HG03460 (cell line): ENCODE results near the gene ARHGDIG.
"Not testable (repeated sequence)": the region's sequence is repeated elsewhere in the genome, so short reads cannot be mapped to it uniquely, and the experiment has no call there.

ENCODE experiments used
- ATAC-seq: cut with Tn5 transposase; IDR thresholded peaks from one replicate; pipeline ENCODE4 v1.9.1; 2021; ENCODE audit not compliant: unreplicated experiment

Gene ARHGDIG

DNA sequence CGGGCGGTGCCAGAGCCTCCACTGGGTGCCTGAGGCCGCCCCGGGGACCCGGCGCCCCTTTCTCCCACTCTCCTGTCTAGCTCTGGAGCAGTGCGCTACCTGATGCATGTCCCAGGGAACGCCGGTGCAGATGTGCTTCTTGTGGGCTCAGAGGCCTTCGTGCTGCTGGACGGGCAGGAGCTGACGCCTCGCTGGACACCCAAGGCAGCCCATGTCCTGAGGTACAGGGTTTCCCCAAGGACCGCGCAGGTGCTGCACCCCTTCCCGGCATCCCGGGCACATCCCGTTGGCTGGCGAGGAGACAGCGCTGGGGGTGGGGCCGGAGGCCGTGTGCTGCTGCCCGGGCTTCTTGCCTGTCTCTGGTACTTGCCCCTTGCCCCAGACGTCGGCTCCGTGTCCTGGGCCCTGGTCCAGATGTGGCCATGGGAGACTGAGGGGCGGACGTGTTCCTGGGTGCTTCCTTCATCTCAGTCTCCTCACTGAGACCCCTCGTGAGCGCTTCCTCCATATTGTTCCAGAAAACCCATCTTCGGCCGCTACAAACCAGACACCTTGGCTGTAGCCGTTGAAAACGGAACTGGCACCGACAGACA lies 17.1 kb upstream of the ARHGDIG start:
- no peak for ATAC-seq

DNA sequence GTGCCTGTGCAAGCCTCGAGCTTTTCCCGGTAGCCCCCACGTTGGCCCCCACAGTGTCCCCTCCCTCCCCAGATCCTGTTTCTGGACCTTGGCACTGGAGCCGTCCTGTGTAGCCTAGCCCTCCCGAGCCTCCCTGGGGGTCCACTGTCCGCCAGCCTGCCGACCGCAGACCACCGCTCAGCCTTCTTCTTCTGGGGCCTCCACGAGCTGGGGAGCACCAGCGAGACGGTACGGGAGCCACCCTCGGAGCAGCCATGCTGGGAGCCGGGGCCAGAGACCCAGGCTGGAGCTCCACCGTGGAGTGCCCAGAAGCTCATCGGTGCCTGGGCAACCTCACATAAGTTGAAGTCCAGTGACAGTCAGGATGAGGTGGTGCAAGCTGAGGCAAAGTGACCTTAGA lies 16.4 kb upstream of the ARHGDIG start:
- no peak for ATAC-seq

DNA sequence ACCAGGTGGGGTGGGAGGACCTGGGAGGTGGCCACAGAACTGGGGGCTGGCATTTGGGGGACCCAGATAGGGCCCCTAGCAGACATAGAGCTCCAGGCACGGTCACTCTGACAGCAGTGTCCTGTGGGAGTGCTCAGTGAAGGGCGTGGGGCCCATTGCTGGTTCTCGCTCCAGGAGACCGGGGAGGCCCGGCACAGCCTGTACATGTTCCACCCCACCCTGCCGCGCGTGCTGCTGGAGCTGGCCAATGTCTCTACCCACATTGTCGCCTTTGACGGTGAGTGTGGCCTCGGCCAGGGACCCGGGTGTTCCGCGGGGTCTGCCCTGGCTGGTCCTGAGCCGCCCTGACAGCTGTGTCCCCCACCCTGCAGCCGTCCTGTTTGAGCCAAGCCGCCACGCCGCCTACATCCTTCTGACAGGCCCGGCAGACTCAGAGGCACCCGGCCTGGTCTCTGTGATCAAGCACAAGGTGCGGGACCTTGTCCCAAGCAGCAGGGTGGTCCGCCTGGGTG lies 15.9 kb upstream of the ARHGDIG start:
- ATAC-seq: no peak

- ATAC-seq: no peak
Observed at GRCh38 chr16:265002-265529, 15.3 kb upstream of the ARHGDIG start.

GRCh38 chr16:265711-266110 lies 14.7 kb upstream of the ARHGDIG start:
- ATAC-seq: no peak

DNA sequence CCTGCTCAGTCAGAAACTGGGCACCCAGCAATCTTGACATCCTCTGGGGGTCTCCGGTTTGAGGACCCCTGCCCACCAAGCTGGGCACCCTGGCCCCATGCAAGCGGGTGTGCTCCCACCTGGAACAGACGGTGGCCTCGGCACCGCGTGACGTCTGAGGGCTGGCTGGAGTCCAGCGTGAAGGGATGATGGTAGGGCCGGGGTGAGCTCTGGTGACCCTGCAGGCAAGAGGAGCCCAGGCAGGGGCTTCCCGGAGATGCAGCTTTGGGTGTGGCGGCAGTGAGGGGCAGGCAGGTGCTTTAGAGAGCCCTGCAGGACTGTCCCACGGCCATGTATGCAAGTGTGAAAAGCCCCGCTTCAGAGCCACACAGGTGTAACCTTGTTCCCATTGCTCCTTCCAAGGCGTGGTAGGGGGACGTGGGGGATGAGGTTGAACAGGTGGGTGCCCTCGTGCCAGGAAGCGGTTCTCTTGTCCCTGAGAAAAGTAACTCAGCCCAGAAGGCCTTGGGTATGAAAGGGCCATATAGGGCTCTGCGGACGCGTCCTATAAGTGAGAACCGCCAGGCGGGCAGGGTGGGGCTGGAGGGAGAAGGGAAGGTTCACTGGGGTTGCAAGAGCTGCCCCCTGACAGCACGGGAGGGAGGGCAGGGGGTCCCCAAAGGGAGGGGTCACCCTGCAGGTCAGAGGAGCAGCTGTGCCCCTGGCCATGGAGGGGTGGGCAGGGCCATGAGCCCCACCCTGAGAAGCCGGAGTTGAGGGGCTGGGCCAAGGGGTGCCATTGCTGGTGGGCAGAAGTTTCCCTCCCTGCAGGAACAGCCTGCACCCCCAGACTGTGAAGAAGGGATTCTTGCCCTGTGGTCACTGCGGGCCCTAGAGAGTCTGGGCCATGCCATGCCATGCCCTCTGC lies 13.9 kb upstream of the ARHGDIG start:
- ATAC-seq: no peak

- not testable (repeated sequence) for ATAC-seq
Observed at GRCh38 chr16:267562-267961, 12.8 kb upstream of the ARHGDIG start.

- ATAC-seq: no peak
Observed at GRCh38 chr16:268141-269053, 12.0 kb upstream of the ARHGDIG start.

DNA sequence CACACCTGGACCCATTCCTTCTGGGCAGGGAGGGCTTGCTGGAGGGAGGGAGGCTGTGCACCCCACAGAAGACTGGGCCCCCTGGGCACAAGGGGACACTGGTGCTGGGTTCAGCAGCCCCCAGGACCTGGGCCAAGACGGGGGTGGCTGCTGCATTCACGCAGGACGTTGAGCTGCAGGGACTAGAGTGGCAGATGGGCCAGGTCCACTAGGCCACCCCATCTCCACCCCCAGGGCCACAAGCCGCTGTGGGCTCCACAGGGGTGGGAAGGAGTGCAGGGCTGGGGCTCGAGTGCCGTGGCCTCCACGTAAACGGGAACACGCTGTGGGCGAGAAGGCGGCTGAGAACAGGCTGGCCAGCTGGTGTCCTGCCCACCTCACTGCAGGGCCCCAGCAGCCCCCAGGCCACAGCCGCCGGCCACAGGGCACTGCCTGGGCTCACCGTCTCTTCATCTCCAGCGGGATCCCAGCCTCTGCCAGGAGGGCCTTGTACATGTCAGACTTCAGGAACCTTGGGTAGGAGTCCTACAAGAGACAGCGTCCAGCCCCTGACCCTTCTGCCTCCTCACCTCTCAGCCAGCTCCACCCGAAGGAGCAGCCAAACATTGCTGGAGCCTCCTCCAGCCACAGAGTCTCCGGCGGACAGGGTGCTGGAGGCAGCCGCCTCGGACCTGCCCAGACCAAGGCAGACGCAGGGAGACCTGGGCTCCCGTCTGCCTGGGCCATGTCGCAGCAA lies 11.2 kb upstream of the ARHGDIG start:
- no peak for ATAC-seq

DNA sequence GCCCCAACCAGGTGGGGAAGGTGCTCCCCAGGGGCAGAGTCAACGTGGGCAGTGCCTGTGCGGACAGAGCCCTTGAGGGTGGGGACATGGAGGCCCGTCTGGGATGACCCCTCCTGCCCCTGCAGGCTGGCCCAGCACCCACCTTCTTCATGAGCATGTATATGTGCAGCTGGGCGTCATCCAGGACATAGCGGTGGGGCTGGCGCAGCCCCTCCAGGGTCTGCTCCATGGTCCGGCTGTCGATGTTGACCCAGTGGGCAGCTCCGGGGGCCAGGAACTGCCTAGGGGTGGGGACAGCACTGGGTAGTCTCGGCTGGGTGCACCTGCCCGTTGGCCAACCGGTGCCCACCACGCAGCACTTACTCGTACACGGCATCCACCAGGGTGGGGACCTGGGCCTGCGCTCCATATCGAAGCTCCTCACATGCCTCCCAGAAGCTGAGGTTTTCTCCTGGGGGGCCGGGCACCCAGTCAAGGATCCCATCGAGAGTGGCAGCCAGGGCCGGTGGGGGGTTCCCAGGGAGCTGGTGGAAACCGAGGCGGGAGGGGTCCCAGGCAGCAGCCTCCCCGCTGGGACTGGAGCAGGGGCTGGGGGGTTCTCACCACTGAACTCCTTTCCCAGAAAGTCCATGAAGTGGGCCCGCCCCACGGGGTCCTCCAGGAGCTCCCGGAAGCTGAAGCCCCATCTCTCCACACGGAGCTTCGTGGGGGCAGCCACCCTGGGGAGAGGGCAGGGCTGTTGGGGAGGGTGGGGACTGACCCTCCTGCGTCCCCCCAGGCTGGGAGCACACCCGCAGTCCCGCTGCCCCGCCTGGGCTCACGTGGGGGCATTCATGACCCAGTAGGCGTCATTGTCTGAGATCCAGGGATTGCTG lies 9.8 kb upstream of the ARHGDIG start:
- no peak for ATAC-seq

GRCh38 chr16:272633-273546 lies 7.5 kb upstream of the ARHGDIG start:
- ATAC-seq: no peak

GRCh38 chr16:273547-274421 lies 6.6 kb upstream of the ARHGDIG start:
- ATAC-seq: no peak

- ATAC-seq: no peak
Observed at GRCh38 chr16:275041-275641, 5.2 kb upstream of the ARHGDIG start.

GRCh38 chr16:275786-276232 lies 4.6 kb upstream of the ARHGDIG start, which contains the start of gene RGS11:
Gene RGS11 (minus strand): TSS chr16:275944. CDS start chr16:275911, 33 bp downstream.
- ATAC-seq: no peak

- no peak for ATAC-seq
Observed at GRCh38 chr16:276426-277077, 3.8 kb upstream of the ARHGDIG start.

- ATAC-seq: no peak
Observed at GRCh38 chr16:278863-279366, 1.5 kb upstream of the ARHGDIG start.
